ENCODE results near the gene CD1B.

GRCh38 chr1:158362482-158362881 lies 31.2 kb upstream of the CD1B start:
- TF ChIP-seq L3MBTL2 (conservative IDR thresholded peaks at IDR 0.05) (no peak), FOXA1 (IDR thresholded peaks at IDR 0.05) (no peak), SUZ12 (IDR thresholded peaks at IDR 0.05) (no peak), ELF4 (IDR thresholded peaks at IDR 0.05) (no peak), SP1 (IDR thresholded peaks at IDR 0.05) (no peak), BHLHE40 (IDR thresholded peaks at IDR 0.05; ENCODE audit: borderline replicate concordance) (no peak), TARDBP (IDR thresholded peaks at IDR 0.05) (no peak), FOXK2 (IDR thresholded peaks at IDR 0.05) (no peak), FOXM1 (IDR thresholded peaks at IDR 0.05; ENCODE audit: borderline replicate concordance) (no peak)
